Loucy (cell line): ENCODE data around the gene CLCA1.

Source experiments
- CTCF ChIP-seq: fragments of 200-600 bp; sonication (generic); conservative IDR thresholded peaks from 2 replicates; pipeline ENCODE4 v1.5.1; 2014; ENCODE audit warnings: mild to moderate bottlenecking, antibody characterized with exemption, low read length
- EZH2phosphoT487 ChIP-seq: fragments of 200-600 bp; IDR thresholded peaks from 2 replicates; pipeline ENCODE4 v1.6.1; 2018; ENCODE audit warnings: antibody characterized with exemption, mild to moderate bottlenecking, moderate library complexity, borderline replicate concordance

DNA sequence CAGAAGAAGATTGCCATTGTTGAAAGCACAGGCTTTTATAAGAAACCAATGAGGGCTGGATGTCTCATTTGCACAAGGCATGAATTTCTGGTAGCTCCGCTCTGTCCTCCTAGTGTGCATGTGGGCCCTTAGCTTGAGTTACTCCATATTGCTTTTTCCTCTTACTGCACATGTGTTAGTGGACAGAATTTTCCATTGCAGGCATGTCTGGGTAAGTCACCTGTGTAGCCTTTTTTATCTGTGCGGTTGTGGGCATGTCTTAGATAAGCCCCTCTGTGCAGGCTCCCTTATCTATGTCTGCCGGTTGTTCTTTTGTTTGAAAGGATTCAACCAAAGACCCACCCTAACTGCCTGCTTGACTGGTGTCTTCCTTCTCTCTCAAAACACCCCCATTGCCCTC, 7.2 kb upstream of the CLCA1 start:
- TF ChIP-seq CTCF (no peak), EZH2phosphoT487 (no peak)
